ENCODE data around the gene NFIB.

NFIB gene

DNA sequence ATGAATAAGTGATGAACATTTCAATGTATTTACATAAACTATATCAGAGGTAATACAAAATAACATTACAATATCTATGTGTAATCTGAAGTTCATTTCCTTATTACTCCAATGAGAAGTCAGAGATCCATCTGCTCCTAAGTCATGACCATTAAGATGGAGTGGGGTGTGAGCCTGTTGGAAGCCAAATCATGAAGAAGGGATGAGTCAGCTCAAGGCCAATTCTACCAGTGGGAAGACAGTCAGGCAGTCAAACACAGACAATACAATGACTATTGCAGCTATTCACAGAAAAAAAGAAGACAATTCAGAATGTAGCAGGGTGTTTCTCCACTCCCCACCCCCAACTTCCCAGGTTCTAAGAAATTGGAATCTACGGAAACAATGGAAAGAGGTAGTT lies 155.0 kb downstream of the NFIB start:
- no peak for DNase-seq

GRCh38 chr9:14158136-14158813 lies 155.7 kb downstream of the NFIB start:
- DNase-seq, result no peak

DNA sequence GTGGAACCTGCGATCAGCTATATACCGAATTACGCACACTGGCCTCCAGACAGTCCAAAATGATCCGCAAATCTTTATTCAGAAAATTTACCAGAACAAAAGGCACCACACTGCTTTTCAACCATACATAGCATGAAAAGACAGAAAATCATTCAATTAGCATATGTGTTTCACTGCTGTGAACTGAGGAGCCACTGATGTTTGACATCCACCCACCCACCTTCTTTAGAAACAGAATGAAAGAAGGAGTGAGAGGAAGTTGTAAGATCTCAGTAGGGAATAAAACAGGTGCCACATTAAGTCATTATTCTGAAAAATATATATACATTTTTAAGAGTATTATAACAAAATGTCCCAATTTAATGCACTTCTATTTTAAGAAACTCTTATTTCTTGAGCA lies 156.8 kb downstream of the NFIB start:
- DNase-seq, result no peak

GRCh38 chr9:14156046-14156445 lies 157.9 kb downstream of the NFIB start:
- DNase-seq, result no peak

DNA sequence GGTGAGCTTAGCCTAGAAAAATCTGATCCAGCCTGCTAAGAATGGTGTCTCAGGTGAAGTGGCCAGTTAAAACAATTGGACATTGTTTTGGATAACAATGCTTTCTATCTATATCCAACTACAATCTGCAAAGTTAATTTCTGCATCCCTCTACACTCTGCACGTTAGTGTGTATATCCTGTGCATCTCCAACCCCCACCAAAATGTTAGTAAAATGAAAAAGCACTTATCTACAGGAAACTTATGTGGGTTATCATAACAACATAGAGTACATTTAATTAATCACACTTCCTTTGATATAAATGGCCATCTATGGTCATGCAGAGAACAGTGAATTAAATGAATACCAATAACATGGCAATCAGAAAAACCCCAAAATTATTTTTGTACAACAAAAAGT lies 158.7 kb downstream of the NFIB start:
- DNase-seq, result no peak

- no peak for DNase-seq
Measured at GRCh38 chr9:14153310-14153720, 160.6 kb downstream of the NFIB start.

DNA sequence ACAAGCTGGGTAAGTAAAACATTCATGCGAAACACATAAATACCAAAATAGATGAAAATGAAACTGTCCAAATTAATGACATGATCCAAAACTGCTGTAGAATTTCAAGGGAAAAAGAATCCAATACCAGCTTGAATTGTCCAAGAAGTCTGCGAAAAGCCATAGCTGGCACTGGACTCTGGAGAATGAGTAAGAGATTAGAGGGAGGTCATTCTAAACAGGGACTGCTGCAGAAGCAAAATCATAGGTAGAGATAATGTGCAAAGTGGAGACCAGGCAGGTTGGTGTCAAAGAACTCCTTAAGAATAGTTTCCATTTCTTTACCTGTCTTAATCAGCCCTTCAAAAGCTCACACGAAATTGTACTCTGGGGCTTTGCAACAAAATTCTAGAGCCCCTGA lies 162.5 kb downstream of the NFIB start:
- no peak for DNase-seq

DNA sequence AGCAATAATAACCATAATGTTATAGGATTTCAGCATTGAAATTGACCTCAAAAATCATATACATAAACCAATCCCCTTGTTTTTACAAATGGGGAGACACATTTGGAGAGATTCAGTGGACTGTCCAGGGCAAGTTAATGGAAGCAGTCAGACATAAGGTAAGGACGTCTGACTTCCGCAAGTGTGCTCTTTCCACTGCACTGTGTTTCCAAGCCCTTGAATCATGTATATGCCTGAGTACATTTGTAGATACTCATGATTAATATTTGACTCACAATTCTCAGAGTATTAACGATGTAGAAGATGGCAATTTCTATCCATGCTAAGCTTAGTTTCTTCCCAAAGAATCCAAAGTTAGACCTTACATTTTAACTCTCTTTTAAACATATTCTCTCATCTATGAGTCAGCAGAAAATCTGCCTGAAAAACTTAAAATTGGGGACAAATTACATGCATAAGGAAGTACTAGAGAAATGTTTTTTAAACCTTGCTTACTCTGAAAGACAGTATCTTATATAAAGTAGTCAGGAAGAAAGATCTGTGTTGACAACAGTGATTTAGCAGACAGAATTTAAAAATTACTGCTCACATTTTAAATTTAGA lies 165.3 kb downstream of the NFIB start:
- no peak for DNase-seq

DNA sequence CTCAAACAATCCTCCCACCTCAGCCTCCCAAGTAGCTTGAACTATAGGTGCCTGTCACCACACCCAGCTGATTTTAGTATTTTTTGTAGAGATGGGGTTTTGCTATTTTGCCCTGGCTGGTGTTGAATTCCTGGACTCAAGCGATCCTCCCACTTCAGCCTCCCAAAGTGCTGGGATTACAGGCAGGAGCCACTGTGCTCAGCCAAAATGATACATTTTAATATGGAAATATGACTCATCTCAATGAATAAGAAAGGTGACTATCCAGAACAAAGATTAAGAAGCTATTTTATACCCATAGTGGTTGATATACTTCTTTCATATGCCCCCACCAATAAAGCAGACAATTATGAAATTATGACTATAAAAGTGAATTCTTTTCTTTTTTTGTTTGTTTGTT lies 166.2 kb downstream of the NFIB start:
- DNase-seq, result no peak

- DNase-seq, result no peak
Measured at GRCh38 chr9:14146201-14146874, 167.6 kb downstream of the NFIB start.

DNA sequence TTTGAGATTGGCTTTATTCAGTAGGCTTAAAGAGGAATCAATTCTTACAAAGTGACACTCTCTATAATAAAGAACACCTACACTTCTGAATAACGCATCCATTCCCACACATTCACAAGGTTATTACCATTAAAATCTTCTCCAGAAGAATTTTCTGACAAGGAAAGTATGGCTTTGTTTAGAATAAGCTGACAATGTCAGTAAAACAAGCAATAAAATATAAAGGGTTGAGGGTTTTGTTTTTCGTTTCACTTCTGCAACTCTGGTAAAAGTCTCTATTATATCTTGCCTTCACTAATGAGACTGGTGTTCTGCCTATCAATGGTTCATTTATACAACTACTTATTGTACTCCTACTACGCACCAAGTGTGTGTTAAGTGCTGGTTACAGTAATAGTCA lies 169.7 kb downstream of the NFIB start:
- DNase-seq, result no peak

GRCh38 chr9:14141699-14142098 lies 172.2 kb downstream of the NFIB start:
- DNase-seq, result no peak

- DNase-seq, result no peak
Measured at GRCh38 chr9:14140096-14140697, 173.7 kb downstream of the NFIB start.

DNA sequence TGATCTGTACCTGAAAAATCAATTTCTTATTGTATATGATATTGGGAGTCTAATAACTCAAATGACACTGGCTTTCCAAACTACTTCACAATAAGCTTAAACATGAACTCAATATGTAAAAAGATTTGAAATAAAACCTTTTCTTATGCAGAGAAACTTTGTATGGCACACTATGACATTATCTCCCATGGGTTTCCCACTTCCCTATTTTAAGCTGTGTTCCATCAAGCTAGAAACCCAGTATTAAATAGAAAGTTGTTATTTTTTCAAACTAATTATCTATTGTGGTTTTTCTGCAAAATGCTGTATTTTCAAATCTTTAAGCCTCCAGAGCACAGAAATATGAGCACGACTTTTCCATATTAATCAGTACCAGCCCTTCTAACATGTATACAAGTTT lies 174.7 kb downstream of the NFIB start:
- DNase-seq, result no peak

- DNase-seq, result no peak
Measured at GRCh38 chr9:14136646-14137370, 177.1 kb downstream of the NFIB start.

DNA sequence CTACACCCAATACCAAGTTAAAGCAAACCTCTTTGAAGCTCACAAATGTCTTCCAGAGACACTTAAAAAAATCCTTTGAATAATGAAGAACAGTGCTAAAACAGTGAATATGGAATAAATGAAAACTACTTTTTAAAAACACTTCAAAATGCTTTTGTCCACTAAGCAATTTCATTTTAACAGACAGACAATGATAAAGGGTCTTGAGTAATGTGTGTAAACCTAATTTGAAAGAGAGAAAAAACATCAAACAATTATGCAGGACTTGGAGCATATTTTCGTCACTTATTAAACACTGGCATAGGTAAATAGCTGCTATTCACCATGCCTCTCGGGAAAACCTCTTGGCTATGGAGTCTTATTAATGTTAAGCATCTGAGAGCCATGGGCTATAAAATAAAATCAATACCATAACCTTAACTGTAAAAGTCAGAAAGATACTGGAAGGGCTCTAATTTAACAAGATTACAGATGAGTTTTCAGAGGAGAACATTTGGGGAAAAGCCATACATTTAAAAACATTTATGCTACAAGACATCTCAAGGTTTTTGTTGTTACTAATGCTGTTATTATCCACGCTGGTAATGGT lies 177.8 kb downstream of the NFIB start:
- DNase-seq, result no peak

DNA sequence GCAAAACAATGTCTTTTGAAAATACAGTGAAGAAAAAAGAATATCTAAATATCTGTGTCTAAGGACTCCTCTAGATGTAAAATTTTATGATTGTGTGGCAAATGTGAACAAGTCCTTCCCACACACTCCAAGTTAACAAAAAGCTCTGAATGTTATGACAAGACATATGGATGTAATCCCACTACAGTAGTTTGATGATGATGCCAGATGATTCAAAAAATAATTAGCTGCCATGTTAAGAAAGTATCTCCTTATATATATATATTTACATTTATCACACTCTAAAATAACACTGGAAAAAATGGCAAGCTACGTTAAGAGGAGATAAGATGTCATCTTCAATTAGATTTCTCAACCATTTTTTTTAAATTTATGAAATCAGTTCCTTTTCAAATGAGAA lies 178.5 kb downstream of the NFIB start:
- no peak for DNase-seq

GRCh38 chr9:14133394-14133793 lies 180.5 kb downstream of the NFIB start:
- DNase-seq, result no peak

DNA sequence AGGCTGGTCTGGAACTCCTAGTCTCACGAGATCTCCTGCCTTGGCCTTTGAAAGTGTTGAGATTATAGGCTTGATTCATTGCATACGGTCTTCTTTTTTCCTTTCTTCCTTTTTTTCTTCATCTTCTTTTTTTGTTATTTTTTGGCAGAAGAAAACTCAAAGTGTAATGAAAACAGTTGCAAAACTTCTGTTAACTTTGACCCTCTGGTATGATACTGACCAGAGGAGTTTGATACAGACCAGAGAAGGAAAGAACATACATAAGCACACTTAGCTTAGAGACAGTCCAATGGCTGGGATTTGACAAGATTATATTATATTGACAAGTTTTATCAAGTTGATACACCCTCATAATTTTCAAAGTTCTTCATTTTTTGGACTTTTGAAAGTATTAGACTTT lies 181.2 kb downstream of the NFIB start:
- DNase-seq, result no peak

DNA sequence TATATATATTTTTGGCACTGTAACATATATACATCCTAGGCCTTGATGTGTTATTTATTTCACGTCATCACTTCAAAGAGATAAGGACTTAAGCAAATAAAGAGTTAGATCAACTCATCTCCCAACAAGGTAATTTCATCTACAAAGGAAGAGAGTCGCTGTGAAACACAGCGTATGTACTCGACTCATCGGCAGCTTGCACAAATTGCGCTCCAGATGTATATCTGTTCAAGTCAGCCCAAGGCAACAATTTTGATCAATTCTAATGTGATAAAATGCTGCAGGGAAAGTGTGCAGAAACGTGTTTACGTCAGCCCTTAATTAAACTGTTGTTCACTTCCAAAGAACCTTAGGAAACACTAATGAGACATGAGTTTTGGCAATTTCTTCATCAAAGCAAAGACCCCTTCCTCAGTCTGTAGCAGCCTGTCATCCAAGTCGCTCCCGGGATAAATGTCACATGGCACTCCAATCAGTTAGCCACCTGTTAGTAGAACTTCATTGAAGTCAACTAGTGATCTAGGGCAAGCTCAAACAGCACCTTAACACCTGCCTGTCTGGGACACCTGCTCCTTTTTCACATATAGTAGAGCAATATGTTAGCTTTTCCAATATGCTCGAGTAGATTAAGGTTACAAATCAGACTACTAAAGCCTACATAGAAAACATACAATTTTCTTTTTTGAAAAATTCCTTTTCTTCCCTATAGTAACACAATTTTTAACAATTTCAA lies 182.4 kb downstream of the NFIB start:
- no peak for DNase-seq

GRCh38 chr9:14127656-14128055 lies 186.3 kb downstream of the NFIB start:
- no peak for DNase-seq

Data from anterior cingulate cortex (tissue), 58 donors.